OCI-LY3 (cell line): ENCODE data around the gene DBF4B.

Experiments used
- H2AFZ ChIP-seq: fragments of 200-600, 300-600 bp; shearing (Covaris generic); 2 replicates; pipeline ENCODE4 v1.6.0; 2014; ENCODE audit warnings: antibody characterized with exemption, low read depth, low read length
- H3K27ac ChIP-seq: fragments of 200-600, 300-600 bp; sonication (generic); 2 replicates; pipeline ENCODE4 v1.5.1; 2014; ENCODE audit warnings: mild to moderate bottlenecking, low read length, moderate library complexity, mixed read lengths
- H3K27me3 ChIP-seq: fragments of 200-600, 300-600 bp; sonication (generic); 2 replicates; pipeline ENCODE4 v1.6.1; 2014; ENCODE audit warnings: low read depth, low read length, mixed read lengths
- H3K36me3 ChIP-seq: fragments of 200-600, 300-600 bp; sonication (generic); replicated peaks from 2 replicates; pipeline ENCODE3; 2014; ENCODE audit warnings: low read depth, low read length, mixed read lengths
- H3K4me1 ChIP-seq: fragments of 300-600, 200-600 bp; sonication (generic); 2 replicates; pipeline ENCODE4 v1.6.1; 2014; ENCODE audit warnings: low read length, mixed read lengths
- H3K4me2 ChIP-seq: fragments of 200-600, 300-600 bp; sonication (generic); 2 replicates; pipeline ENCODE4 v1.6.1; 2014; ENCODE audit warnings: low read length, mixed read lengths
- H3K4me3 ChIP-seq: fragments of 300-600, 200-600 bp; sonication (generic); 2 replicates; pipeline ENCODE4 v1.5.1; 2014; ENCODE audit warnings: antibody characterized with exemption, mild to moderate bottlenecking, low read length, moderate library complexity
- H3K79me2 ChIP-seq: fragments of 300-600, 200-600 bp; shearing (Covaris generic); 2 replicates; pipeline ENCODE4 v1.6.1; 2014; ENCODE audit warnings: mild to moderate bottlenecking, low read length, mixed read lengths
- H3K9ac ChIP-seq: fragments of 300-600, 200-600 bp; shearing (Covaris generic); 2 replicates; pipeline ENCODE4 v1.6.0; 2014; ENCODE audit warnings: mild to moderate bottlenecking, low read length, moderate library complexity
- H3K9me3 ChIP-seq: fragments of 200-600, 300-600 bp; shearing (Covaris generic); 2 replicates; pipeline ENCODE4 v1.6.1; 2014; ENCODE audit warnings: low read length, mixed read lengths; ENCODE audit not compliant: insufficient read depth
- H4K20me1 ChIP-seq: fragments of 200-600, 300-600 bp; sonication (generic); 2 replicates; pipeline ENCODE4 v1.6.1; 2016; ENCODE audit warnings: low read length, mixed read lengths; ENCODE audit not compliant: insufficient read depth
- EZH2phosphoT487 ChIP-seq: fragments of 200-600 bp; shearing (Covaris generic); IDR thresholded peaks from 2 replicates; pipeline ENCODE4 v1.6.1; 2018; ENCODE audit warnings: antibody characterized with exemption, mixed run types, low read depth
- TF ChIP-seq, protein P1 (sequence below): fragments of 200-600, 300-600 bp; sonication (generic); IDR thresholded peaks from 2 replicates; pipeline ENCODE4 v1.5.1; 2014; ENCODE audit warnings: antibody characterized with exemption, low read length, low read depth

The DBF4B gene

DNA sequence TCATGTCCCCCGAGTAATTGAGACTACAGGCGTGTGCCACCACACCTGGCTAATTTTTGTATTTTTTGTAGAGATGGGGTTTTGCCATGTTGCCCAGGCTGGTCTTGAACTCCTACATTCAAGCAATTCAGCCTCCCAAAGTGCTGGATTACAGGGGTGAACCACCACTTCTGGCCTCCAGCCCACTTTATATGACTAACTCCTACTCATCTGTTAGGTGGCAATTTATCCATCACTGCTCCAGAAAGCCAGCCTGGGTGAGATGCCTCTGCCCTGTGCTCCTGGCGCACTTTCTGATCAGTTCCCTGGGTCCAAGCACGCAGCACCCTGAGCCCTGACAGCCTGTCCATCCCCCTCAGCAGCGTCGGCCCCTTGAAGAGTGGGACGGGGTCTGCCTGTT lies 79.7 kb downstream of the DBF4B start:
- no peak overlapping the region for H3K4me2 ChIP-seq
- no peaks in the 10 kb centered on the region for H3K27me3 ChIP-seq
- no peaks in the 10 kb centered on the region for H3K9me3 ChIP-seq
- TF ChIP-seq, protein P1, sequence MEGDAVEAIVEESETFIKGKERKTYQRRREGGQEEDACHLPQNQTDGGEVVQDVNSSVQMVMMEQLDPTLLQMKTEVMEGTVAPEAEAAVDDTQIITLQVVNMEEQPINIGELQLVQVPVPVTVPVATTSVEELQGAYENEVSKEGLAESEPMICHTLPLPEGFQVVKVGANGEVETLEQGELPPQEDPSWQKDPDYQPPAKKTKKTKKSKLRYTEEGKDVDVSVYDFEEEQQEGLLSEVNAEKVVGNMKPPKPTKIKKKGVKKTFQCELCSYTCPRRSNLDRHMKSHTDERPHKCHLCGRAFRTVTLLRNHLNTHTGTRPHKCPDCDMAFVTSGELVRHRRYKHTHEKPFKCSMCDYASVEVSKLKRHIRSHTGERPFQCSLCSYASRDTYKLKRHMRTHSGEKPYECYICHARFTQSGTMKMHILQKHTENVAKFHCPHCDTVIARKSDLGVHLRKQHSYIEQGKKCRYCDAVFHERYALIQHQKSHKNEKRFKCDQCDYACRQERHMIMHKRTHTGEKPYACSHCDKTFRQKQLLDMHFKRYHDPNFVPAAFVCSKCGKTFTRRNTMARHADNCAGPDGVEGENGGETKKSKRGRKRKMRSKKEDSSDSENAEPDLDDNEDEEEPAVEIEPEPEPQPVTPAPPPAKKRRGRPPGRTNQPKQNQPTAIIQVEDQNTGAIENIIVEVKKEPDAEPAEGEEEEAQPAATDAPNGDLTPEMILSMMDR = no peak
- no peak for TF ChIP-seq EZH2phosphoT487
- no peaks in the 10 kb centered on the region for H3K36me3 ChIP-seq
- H4K20me1 ChIP-seq = no peaks in the 10 kb centered on the region
- H3K9ac ChIP-seq = no peak overlapping the region
- H3K27ac ChIP-seq = no peak overlapping the region
- no peak overlapping the region for H2AFZ ChIP-seq
- H3K4me1 ChIP-seq = no peaks in the 10 kb centered on the region
- H3K79me2 ChIP-seq = no peaks in the 10 kb centered on the region
- H3K4me3 ChIP-seq = no peak overlapping the region

DNA sequence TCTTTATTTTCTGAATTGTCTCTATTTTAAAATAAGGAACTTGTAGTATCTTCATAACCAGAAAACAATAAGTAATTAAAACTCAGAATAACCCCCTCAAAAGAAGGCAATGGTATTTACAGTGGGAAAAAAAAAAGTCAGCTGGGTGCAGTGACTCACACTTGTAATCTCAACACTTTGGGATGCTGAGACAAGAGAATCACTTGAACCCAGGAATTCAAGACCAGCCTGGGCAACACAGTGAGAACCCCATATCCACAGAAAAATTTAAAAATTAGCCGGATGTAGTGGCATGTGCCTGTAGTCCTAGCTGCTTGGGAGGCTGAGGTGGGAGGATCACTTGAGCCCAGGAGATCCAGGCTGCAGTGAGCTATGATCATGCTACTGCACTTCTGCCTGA lies 83.8 kb downstream of the DBF4B start:
- H3K36me3 ChIP-seq = no peaks in the 10 kb centered on the region
- no peak overlapping the region for H3K4me2 ChIP-seq
- no peak overlapping the region for H2AFZ ChIP-seq

GRCh38 chr17:44793885-44794842 lies 85.7 kb downstream of the DBF4B start:
- Histone ChIP-seq H3K4me2 (no peak overlapping the region), H3K9me3 (no peaks in the 10 kb centered on the region), H4K20me1 (no peaks in the 10 kb centered on the region), H3K4me3 (no peak overlapping the region), H3K79me2 (no peaks in the 10 kb centered on the region), H2AFZ (no peak overlapping the region), H3K36me3 (peaks cover 6% of the 10 kb centered on the region), H3K9ac (no peak overlapping the region), H3K27ac (no peak overlapping the region), H3K27me3 (no peaks in the 10 kb centered on the region), H3K4me1 (no peaks in the 10 kb centered on the region)
- TF ChIP-seq, protein P1 = no peak
- no peak for TF ChIP-seq EZH2phosphoT487

More for the DNA sequence above, 83.8 kb downstream of the DBF4B start:
- no peak overlapping the region for H3K9ac ChIP-seq
- no peaks in the 10 kb centered on the region for H3K79me2 ChIP-seq
- H3K27me3 ChIP-seq = no peaks in the 10 kb centered on the region
- no peak overlapping the region for H3K27ac ChIP-seq
- H3K9me3 ChIP-seq = no peaks in the 10 kb centered on the region
- TF ChIP-seq, protein P1 = no peak
- TF ChIP-seq EZH2phosphoT487 = no peak
- H3K4me3 ChIP-seq = no peak overlapping the region
- H4K20me1 ChIP-seq = no peaks in the 10 kb centered on the region
- no peaks in the 10 kb centered on the region for H3K4me1 ChIP-seq

GRCh38 chr17:44794851-44795413 lies 86.5 kb downstream of the DBF4B start:
- Histone ChIP-seq H3K79me2 (no peaks in the 10 kb centered on the region), H3K27me3 (no peaks in the 10 kb centered on the region), H3K4me3 (no peak overlapping the region), H3K4me2 (no peak overlapping the region), H3K36me3 (peaks cover 11% of the 10 kb centered on the region), H3K9ac (no peak overlapping the region), H3K27ac (no peak overlapping the region), H3K4me1 (no peaks in the 10 kb centered on the region), H2AFZ (no peak overlapping the region), H4K20me1 (no peaks in the 10 kb centered on the region), H3K9me3 (no peaks in the 10 kb centered on the region)
- no peak for TF ChIP-seq EZH2phosphoT487
- TF ChIP-seq, protein P1 = no peak
